CD4-positive, alpha-beta T cell treated with Interleukin-4 for 4 hours (primary cell): ENCODE measurements around the gene TMEM187.

Source experiments
- DNase-seq: peaks from one replicate; pipeline ENCODE4 v3.0.0-alpha.2; 2020

TMEM187 gene, protein sequence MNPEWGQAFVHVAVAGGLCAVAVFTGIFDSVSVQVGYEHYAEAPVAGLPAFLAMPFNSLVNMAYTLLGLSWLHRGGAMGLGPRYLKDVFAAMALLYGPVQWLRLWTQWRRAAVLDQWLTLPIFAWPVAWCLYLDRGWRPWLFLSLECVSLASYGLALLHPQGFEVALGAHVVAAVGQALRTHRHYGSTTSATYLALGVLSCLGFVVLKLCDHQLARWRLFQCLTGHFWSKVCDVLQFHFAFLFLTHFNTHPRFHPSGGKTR

GRCh38 chrX:153972368-153973126, at the start of gene TMEM187:
Gene TMEM187, plus strand, starts transcription at chrX:153972754. Its CDS starts 9,309 bp downstream, at chrX:153982063.
- peak; percentile 89 for DNase-seq

DNA sequence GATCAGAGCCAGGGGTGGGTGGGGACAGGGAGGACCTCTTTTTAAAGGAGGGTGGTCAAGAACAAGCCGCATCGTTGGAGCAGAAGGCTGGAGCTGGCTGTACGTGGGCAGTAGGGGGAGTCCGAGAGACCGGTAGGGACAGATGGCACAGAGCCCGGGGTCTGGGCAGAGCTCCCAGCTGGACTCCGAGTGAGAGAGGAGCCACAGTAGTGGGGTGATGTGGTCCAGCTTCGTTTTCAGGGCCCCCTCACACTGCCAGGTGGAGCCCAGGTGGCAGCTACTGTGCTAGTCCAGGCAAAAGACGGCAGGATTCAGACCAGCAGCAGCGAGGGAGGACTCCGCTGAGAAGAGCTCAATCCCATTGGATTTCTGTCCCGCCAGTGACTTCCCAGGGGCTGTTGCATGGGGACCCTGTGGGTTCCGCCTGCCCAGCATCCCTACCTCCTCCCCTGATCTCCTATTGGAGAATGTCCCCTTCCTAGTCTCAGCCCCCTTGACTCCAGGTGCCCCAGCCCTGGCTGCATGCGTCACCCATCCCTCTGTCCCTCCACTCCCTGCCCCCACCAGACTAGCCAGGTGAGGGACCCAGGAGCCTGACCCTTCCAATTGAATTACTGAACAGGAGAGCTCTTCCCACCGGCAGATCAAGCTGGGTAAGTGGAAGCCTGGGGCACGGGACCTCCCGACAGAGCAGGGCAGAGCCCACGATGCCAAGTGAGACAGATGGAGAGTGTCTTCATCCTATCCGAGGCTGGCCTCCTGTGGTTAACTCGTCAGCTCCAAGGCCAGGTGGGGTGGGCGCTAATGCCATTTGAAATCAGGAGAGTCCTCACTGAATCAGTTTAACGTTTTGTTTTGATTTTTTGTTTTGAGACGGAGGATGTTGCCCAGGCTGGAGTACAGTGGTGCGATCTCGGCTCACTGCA, 49.4 kb upstream of the TMEM187 start:
- no peak for DNase-seq

GRCh38 chrX:153924149-153924861, 48.2 kb upstream of the TMEM187 start:
- peak; percentile 36 for DNase-seq

GRCh38 chrX:153925387-153925738, 47.2 kb upstream of the TMEM187 start:
- DNase-seq: peak; percentile 35

- DNase-seq: peak; percentile 15
Observed at GRCh38 chrX:153925739-153926551, 46.6 kb upstream of the TMEM187 start, which contains the start of gene ARHGAP4. Gene ARHGAP4, minus strand, starts transcription at chrX:153926264. Its CDS starts 62 bp downstream, at chrX:153926202.

- DNase-seq: no peak
Observed at GRCh38 chrX:153926552-153926857, 46.0 kb upstream of the TMEM187 start.

- DNase-seq: peak; percentile 81
Observed at GRCh38 chrX:153926858-153927671, 45.5 kb upstream of the TMEM187 start.

- no peak for DNase-seq
Observed at GRCh38 chrX:153927672-153927921, 45.0 kb upstream of the TMEM187 start.

- peak; percentile 96 for DNase-seq
Observed at GRCh38 chrX:153927922-153928760, 44.4 kb upstream of the TMEM187 start.

GRCh38 chrX:153928846-153929245, 43.7 kb upstream of the TMEM187 start:
- no peak for DNase-seq

GRCh38 chrX:153929576-153929975, 43.0 kb upstream of the TMEM187 start:
- DNase-seq: no peak

DNA sequence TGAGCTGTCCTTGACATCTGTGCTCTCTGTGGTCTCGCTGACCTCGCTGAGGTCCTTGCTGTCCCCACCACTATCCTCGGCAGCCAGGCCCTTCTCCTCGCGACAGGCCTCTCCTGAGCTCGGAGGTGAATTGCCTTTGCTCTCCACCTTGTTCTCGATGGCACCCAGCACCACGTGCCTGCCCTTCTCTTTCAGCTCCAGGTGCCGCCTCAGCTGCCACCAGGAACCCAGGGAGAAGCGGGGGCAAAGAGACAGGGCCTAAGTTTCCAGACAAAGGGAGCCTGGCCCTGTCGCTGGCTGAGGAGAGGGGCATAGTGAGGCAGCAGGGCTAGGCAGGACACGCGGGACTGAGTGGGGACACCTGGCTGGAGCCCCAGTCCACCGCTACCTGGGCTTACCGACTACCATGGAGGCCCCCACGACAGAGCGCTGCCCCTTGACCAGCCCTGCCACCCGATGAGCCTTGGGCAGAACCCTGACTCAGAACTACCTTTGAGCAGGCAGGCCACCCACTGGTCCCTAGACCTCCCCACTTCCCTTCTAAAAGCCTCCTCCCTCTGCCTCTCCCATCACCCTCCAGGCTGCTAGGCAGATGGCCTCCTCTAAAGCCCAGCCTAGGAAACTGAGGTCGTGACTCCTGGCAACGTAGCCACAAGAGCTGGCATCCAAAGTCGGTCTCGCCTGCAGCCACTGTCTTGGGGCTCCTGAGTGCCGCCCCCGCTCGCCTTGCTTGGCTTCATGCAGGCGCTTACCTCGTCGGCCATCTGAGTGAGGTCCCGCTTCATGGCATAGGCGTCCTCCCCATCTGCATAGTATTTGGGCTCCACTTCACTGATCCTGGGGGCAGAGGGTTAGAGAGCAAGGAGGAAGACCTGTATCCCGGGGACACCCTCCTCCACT, 42.3 kb upstream of the TMEM187 start:
- DNase-seq: no peak

DNA sequence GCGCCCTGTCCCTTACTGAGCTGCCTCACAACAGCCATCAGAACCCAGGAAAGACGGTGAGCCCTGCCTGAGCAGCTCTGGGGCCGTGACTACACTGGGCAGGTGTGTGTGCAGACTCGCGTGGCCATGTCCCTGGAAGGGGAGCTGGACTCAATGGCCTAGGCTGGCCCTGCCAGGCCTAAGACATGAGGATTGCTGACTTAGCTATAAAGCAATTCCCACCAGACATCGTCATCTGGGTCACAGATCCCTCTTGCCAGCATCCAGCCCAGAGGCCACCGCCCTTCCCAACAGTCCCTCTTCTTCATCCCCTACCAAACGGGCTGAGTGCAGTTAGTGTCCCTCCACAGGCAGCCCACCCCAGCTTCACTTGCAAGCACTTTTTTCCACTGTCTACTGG, 41.4 kb upstream of the TMEM187 start:
- no peak for DNase-seq

DNA sequence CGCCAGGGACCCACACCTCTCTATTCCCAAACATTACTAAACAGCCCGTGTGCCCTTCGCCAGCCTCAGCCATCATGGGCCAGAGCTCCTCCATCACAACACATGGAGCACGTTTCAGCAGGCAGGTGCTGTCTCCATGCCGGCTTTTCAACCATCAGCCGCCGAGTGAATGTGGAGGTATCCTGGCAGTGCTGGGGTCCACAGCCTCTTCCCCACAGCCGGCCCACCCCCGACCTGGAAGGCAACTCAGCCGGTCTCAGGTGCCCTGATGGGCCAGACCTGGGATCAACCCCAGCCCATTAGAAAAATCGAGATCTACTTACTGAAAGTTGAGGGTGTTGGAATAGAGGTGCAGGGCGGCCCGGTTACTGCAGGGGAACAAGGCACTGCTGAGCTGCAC, 40.8 kb upstream of the TMEM187 start:
- DNase-seq: no peak

- DNase-seq: no peak
Observed at GRCh38 chrX:153932220-153932915, 40.2 kb upstream of the TMEM187 start.

DNA sequence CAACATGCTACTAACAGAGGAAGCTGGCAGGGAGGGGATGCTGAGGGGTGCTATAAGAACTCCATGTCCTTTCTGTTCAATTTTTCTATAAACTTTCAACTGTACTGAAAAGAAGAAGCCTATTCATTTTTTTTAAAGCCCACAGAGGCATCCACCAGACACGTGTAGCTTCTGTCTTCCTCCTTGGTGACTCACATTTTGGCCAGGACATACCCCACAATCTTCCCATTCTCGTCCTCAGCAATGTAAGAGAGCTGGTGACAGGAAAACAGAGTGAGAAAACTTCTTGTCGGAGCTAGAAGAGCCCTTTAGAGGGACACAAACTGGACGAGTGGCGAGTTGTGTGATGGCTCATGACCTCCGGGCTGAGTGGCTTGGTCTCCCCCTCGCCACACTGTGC, 38.8 kb upstream of the TMEM187 start:
- no peak for DNase-seq

GRCh38 chrX:153934148-153934761, 38.3 kb upstream of the TMEM187 start:
- DNase-seq: no peak

GRCh38 chrX:153934762-153935325, 37.7 kb upstream of the TMEM187 start, which contains the start of gene NAA10:
Gene NAA10, minus strand, starts transcription at chrX:153935037. Its CDS starts 133 bp downstream, at chrX:153934904.
- DNase-seq: peak; percentile 49
